Dermis microvascular lymphatic vessel endothelial cell (primary cell): Measurements from ENCODE around the gene BAIAP3. TPM values are rescaled to one million over a fixed set of nuclear protein-coding genes. Genes with fewer than 3 reads are reported as not detected.

Experiments used
- DNase-seq, 2 donors: peaks; one replicate each; pipeline versions ENCODE4 v3.0.0 to v3.0.0-alpha.2; 2010; ENCODE audit warnings: low read depth in 2 of 2
- total RNA-seq: library from RNA; depleted of rRNA; stranded (reverse); fragments of >200 nt; gene quantifications from 2 replicates; pipeline ENCODE4 v1.2.1, GENCODE V29; 2014

Gene BAIAP3
- total RNA-seq, 1 donor from 2014 or later: 0.64 TPM

DNA sequence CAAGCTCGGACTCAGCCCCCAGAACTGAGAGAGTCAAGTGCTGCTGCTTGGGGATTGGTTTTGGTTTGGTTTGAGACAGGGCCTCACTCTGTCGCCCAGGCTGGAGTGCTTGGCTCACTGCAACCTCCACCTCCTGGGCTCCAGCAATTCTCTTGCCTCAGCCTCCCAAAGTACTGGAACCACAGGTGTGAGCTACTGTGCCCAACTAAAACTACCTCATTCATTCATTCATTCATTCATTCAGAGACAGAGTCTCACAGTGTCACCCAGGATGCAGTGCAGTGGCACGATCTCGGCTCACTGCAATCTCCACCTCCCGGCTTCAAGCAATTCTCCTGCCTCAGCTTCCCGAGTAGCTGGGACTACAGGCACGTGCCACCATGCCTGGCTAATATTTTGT, 56.3 kb downstream of the BAIAP3 start:
- no peak for DNase-seq

DNA sequence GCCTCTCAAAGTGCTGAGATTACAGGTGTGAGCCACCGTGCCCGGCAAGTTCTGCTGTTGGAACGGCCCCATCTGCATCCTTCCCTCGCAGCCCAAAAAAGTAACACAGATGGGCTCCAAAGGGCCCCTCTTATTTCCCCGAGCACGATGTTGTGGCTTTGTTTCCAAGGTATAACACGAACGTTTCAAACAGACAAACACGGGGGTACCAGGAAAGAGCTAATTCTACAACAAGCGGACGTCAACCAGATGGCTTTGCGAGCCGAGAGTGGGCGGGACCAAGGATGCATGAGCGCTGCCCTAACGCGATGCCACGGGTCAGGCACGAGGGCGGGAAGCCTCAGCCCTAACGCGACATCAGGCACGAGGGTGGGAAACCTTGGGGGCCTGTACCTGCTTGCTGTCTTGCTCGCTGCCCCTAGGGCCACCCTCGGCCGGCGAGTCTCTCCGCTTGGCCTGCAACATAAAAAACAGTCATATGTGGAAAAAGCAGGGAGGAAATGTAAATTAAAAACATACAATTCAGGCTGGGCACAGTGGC, 56.9 kb downstream of the BAIAP3 start:
- DNase-seq: no peak

DNA sequence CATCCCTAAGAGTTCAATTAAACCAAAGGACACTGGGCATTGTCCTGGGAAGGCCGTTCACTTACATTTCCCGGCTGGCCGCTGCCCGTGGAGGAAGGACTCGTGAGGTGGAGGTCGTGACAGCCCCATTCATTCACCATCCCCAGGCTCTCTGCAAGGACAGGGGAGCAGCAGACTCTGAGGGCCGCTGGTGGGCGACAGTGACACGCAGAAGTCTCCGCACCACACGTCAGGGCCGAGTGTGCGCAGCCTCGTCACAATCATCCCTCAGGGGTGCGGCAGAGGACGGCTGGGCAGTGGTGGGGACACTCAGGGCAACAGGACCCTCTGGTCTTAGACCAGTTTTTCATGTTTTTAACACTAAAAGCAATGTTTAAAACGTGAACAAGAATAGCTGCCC, 59.4 kb downstream of the BAIAP3 start:
- DNase-seq: no peak

DNA sequence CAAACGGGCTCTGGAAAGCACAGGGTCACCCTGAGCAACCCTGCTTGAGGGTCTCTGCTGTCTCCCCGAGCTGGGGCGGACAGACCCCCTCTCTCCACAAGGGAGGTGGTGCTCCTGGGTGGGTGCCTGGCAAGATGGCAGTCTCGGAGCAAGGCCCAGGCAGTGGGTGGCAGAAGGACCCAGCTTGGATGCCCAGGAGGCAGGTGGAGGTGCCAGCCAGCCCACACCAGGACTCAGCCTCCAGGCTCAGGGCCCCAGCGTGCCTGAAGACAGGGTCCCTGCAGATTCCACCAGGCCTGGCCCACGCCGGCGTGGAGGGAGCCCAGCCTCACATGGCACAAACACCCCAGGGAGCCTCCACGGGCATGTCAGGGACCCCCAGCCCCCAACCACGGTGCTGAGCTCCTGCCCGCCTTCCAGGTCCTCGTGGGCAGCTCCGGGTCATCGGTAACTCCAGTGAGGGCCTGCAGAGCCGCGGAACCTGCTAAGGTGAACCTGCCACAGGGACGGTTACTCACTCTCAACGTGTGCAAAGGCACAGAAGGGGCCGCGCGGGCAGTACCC, 60.2 kb downstream of the BAIAP3 start:
- DNase-seq: no peak

DNA sequence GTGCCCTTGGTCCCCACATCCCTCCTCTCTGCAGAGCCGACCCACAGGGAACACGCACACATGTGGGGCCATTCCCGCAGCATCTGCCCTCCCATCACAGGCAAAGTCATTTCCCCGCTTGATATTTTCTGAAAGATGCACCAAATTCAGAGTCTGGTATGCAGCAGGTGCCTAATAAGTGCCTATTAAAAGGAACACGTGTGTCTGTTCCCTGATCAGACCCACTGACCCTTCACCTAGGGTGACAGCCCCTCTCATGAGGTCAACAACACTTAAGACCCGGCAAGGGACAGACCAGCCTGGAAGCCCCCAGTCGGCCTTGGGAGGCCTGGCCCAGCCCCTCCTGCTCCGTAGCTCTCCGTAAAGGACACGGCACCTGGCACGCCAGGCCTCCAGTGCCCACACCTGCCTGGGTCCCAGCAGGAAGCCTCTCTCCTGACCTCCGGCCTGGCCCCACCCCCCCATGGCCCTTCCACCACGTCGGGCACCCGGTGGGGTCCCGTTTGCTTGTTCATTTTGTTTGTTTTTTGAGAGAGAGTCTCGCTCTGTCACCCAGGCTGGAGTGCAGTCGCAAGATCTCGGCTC, 61.0 kb downstream of the BAIAP3 start:
- DNase-seq: no peak

DNA sequence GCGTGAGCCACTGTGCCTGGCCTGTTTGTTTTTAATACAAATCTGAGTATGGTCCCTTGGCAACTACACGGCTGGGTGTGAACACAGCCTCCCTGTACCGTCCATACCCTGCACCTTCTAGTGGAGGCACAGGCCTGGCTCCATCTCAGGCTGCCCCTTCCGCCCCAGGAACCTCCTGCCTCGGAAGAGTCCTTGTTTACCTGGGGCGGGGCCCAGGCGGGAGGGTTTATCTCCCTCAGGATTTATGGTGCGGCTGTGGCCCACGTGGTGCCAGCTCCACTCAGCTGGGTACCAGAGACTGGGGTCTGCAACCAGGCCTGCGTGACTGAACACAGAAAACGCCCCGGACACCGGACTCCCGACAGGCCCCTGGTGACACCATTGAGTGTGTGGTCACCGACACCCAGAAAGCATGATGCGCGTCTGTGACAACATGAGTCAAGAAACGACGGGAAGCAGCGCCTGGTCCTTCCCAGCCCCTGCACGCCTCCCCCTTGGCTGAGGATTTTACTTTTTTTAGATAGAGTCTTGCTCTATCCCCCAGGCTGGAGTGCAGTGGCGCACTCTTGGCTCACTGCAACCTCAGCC, 62.1 kb downstream of the BAIAP3 start:
- DNase-seq: no peak

DNA sequence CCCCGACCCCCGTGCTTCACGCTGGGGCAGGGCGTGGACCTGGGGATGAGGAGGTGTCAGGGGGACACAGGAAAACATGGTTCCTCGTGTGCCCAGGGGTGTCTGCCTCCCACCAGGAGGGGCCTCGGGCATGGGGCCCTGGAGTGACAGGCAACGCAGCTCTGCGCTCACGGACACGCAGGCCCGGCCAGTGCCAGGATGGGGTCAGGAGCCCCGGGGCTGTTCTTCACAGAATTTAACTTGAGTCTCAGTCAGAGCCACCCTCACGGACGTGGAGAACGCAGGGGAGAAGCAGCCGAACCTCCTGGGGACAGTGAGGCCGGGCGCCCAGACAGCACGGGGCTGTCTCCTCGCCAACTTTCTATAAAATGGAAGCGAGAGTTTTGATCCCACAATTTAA, 64.3 kb downstream of the BAIAP3 start:
- no peak for DNase-seq

DNA sequence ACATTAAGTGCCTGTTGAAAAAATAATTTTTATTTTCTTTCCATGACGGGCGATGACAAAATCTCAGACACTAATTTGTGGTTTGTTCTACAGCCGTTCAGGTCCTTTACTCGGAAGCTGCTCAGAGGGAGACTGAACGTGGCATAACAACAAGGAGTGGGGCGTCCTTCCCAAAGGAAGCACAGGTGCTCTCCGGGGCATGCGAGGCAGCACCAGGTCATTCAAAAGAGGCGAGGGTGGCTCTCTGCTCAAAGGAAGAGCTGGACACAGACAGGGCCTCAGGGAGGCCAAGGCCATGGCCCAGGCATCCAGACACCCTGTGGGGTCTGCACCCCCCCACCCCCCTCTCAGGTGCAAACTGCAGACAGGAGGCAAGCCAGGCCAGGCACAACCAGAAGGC, 64.9 kb downstream of the BAIAP3 start:
- DNase-seq: no peak

Other genes with a start within 250 kb of the BAIAP3 start
- gene C1QTNF8, start 237.4 kb upstream of the BAIAP3 start, total RNA-seq: not detected in 2 replicates
- under 0.01 TPM in 2 replicates for gene CACNA1H, start 180.5 kb upstream of the BAIAP3 start, total RNA-seq
- gene TPSG1, start 108.4 kb upstream of the BAIAP3 start, total RNA-seq: not detected in 2 replicates
- not detected in 2 replicates for gene TPSB2, start 103.5 kb upstream of the BAIAP3 start, total RNA-seq
- gene TPSAB1, start 92.9 kb upstream of the BAIAP3 start, total RNA-seq: not detected in 2 replicates
- gene TPSD1, start 77.6 kb upstream of the BAIAP3 start, total RNA-seq: not detected in 2 replicates
- 34.1 and 40.1 TPM in 2 replicates for gene UBE2I, start 24.0 kb upstream of the BAIAP3 start, total RNA-seq
- 53.7 and 58.4 TPM in 2 replicates for gene TSR3, start 18.2 kb downstream of the BAIAP3 start, total RNA-seq
- 16.8 and 36.2 TPM in 2 replicates for gene GNPTG, start 18.3 kb downstream of the BAIAP3 start, total RNA-seq
- 5.3 and 9.1 TPM in 2 replicates for gene UNKL, start 81.1 kb downstream of the BAIAP3 start, total RNA-seq
- gene UQCC4, start 87.1 kb downstream of the BAIAP3 start, total RNA-seq: 16.8 and 16.9 TPM in 2 replicates
- gene PERCC1, start 97.4 kb downstream of the BAIAP3 start, total RNA-seq: not detected in 2 replicates
- gene CCDC154, start 110.9 kb downstream of the BAIAP3 start, total RNA-seq: 0.13 TPM in 2 replicates
- gene CLCN7, start 141.4 kb downstream of the BAIAP3 start, total RNA-seq: 56.9 and 131 TPM in 2 replicates
- gene PTX4, start 155.3 kb downstream of the BAIAP3 start, total RNA-seq: under 0.01 and 0.13 TPM in 2 replicates
- gene TELO2, start 159.7 kb downstream of the BAIAP3 start, total RNA-seq: 13.6 and 20.5 TPM in 2 replicates
- 95.9 and 158 TPM in 2 replicates for gene TMEM204, start 200.0 kb downstream of the BAIAP3 start, total RNA-seq